Measurements from ENCODE around the gene ZNF316.

GRCh38 chr7:6701860-6702259 is 64.7 kb downstream of the ZNF316 start:
- TF ChIP-seq CTCF (IDR thresholded peaks at IDR 0.05) (no peak), POLR2A (IDR thresholded peaks at IDR 0.05) (no peak), EP300 (IDR thresholded peaks at IDR 0.05) (no peak)

All from tibial nerve (tissue), 4 donors.